HepG2 (cell line): ENCODE measurements around the gene ELP5. TPM values are rescaled to one million over a fixed set of nuclear protein-coding genes. Genes with fewer than 3 reads are reported as not detected.
A peak's percentile ranks its signal among the peaks of the same experiment; 100 is the strongest.

Experiments used
- AHDC1 ChIP-seq: sonication (generic); formaldehyde crosslinking; IDR thresholded peaks from 2 replicates; pipeline ENCODE4 v1.5.1; 2020; ENCODE audit warnings: mild to moderate bottlenecking, missing genetic modification reagents, borderline replicate concordance
- ATAD3A ChIP-seq: sonication (generic); formaldehyde crosslinking; IDR thresholded peaks from 2 replicates; pipeline ENCODE4 v1.4.0; 2020; ENCODE audit warnings: missing genetic modification reagents
- FOXO4 ChIP-seq: sonication (generic); formaldehyde crosslinking; conservative IDR thresholded peaks from 2 replicates; pipeline ENCODE4 v1.8.1; 2023; ENCODE audit warnings: missing genetic modification reagents
- HMGXB4 ChIP-seq, 2 experiments: sonication (generic) in 1 of 2; formaldehyde crosslinking in 1 of 2; IDR thresholded peaks; 2 replicates each; pipeline versions ENCODE4 v1.4.0 to v1.6.1; 2018 to 2020; ENCODE audit warnings: missing genetic modification reagents in 2 of 2, borderline replicate concordance in 1 of 2, low read depth in 1 of 2, mild to moderate bottlenecking in 1 of 2, missing biosample characterization in 1 of 2
- MATR3 ChIP-seq: sonication (generic); formaldehyde crosslinking; IDR thresholded peaks from 2 replicates; pipeline ENCODE4 v1.4.0; 2020; ENCODE audit warnings: missing genetic modification reagents
- PRDM15 ChIP-seq: sonication (generic); formaldehyde crosslinking; IDR thresholded peaks from 2 replicates; pipeline ENCODE4 v1.4.0; 2020; ENCODE audit warnings: missing genetic modification reagents
- PRPF4 ChIP-seq: fragments of 200-400 bp; formaldehyde crosslinking; IDR thresholded peaks from 2 replicates; pipeline ENCODE4 v1.6.1; 2016; ENCODE audit warnings: low read length, low read depth; ENCODE audit not compliant: poor library complexity, severe bottlenecking
- REPIN1 ChIP-seq: sonication (generic); formaldehyde crosslinking; IDR thresholded peaks from 2 replicates; pipeline ENCODE4 v1.8.0; 2022; ENCODE audit warnings: missing genetic modification reagents, low read depth, mild to moderate bottlenecking, borderline replicate concordance
- SMAD9 ChIP-seq: sonication (generic); formaldehyde crosslinking; IDR thresholded peaks from 2 replicates; pipeline ENCODE4 v1.5.1; 2020; ENCODE audit warnings: mild to moderate bottlenecking, missing genetic modification reagents
- SNAPC2 ChIP-seq: sonication (generic); formaldehyde crosslinking; IDR thresholded peaks from 2 replicates; pipeline ENCODE4 v1.8.1; 2022; ENCODE audit warnings: mild to moderate bottlenecking, missing genetic modification reagents
- SUZ12 ChIP-seq: fragments of 150-350 bp; IDR thresholded peaks from 2 replicates; pipeline ENCODE4 v1.6.1; 2014; ENCODE audit warnings: low read depth, low read length
- TERF1 ChIP-seq: sonication (generic); formaldehyde crosslinking; IDR thresholded peaks from 2 replicates; pipeline ENCODE4 v1.8.0; 2022; ENCODE audit warnings: mild to moderate bottlenecking, missing genetic modification reagents, moderate library complexity
- ZBTB21 ChIP-seq: sonication (generic); formaldehyde crosslinking; IDR thresholded peaks from 2 replicates; pipeline ENCODE4 v1.4.0; 2020; ENCODE audit warnings: missing genetic modification reagents
- ZNF253 ChIP-seq: sonication (generic); formaldehyde crosslinking; IDR thresholded peaks from 2 replicates; pipeline ENCODE4 v1.8.0; 2022; ENCODE audit warnings: mild to moderate bottlenecking, missing genetic modification reagents, borderline replicate concordance
- polyA plus RNA-seq, 8 experiments: library from polyadenylated mRNA; depleted of rRNA in 3 of 8; stranded (reverse) in 7 of 8; unstranded in 1 of 8; fragments of >200 nt; fragmentation: Illumina TruSeq in 4 of 8; extraction: Trizol in 4 of 8; gene quantifications; 2 replicates each; pipeline versions ENCODE4 v1.2.1 to v1.2.3, GENCODE V29; 2011 to 2016; ENCODE audit warnings: low read depth in 4 of 8, missing spikeins in 1 of 8, mixed read lengths in 1 of 8; ENCODE audit not compliant: insufficient read depth in 1 of 8
- total RNA-seq, 5 experiments: library from RNA; depleted of rRNA; stranded (reverse); fragments of >200 nt; fragmentation: Illumina TruSeq; extraction: Trizol; gene quantifications; 2 replicates each; pipeline ENCODE4 v1.2.3, GENCODE V29; 2016; ENCODE audit warnings: low read depth in 1 of 5

Gene ELP5
- total and polyA plus RNA-seq, 2 of the 13 experiments (the other 11 are each of a cell fraction or from before 2014, with no cell fraction given), result 67.6 to 69.8 TPM

DNA sequence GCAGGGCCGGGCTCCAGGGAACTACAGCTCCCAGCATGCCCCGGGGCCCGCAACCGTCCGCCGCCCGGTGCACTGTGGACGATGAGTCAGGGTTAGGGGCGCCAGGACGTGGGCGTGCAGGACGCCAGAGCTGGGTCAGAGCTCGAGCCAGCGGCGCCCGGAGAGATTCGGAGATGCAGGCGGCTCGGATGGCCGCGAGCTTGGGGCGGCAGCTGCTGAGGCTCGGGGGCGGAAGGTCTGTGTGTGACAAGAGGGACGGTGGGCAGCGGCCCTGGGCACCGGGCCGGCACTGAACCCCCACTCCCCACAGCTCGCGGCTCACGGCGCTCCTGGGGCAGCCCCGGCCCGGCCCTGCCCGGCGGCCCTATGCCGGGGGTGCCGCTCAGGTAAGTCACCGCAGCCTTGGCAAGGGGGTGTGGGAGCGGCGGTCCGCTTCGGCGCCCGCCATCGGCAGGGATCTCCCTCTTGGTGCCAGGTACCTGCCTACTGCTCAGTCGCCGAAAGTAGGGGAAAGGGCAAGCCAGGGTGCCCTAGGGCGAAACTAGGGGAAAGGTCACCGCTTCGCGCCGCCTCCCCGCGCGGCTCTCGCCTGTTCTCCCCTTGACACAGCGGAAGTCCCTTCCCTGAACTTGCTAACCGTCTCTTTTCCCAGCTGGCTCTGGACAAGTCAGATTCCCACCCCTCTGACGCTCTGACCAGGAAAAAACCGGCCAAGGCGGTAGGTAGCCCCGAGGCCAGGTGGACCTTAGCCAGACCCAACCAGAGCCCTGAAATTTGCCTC, 32.0 kb upstream of the ELP5 start, which contains the start of the genes ACADVL and DLG4 (continued):
- TF ChIP-seq PRDM15, result peak; percentile 87
- no peak for TF ChIP-seq PRPF4
- no peak for TF ChIP-seq ATAD3A (CRISPR knock-in tag)
- TF ChIP-seq ZNF253 (CRISPR knock-in tag), result no peak
- TF ChIP-seq SUZ12, result peak; percentile 81
- no peak for TF ChIP-seq FOXO4 (CRISPR knock-in tag)
- peak; percentile 42 to 71; a peak in 2 of 4 replicates for TF ChIP-seq HMGXB4 (CRISPR knock-in tag; IDR thresholded peaks at IDR 0.05; ENCODE audit: borderline replicate concordance in 1 of 2, low read depth in 1 of 2)
- TF ChIP-seq SNAPC2 (CRISPR knock-in tag), result no peak
- no peak for TF ChIP-seq SMAD9
- no peak for TF ChIP-seq MATR3 (CRISPR knock-in tag)
- 0 out of 2 replicates have a peak, but pooled peaks have one; percentile 16 for TF ChIP-seq REPIN1 (CRISPR knock-in tag)
- no peak; the same call in 1 of the 2 replicates for TF ChIP-seq AHDC1
- no peak for TF ChIP-seq TERF1 (CRISPR knock-in tag)
- no peak for TF ChIP-seq ZBTB21 (CRISPR knock-in tag)
